ENCODE results near the gene PMVK. TPM values are rescaled to one million over a fixed set of nuclear protein-coding genes. Genes with fewer than 3 reads are reported as not detected.

Gene PMVK
- total RNA-seq, 1 experiment from 2014 or later, result 26.3 TPM

DNA sequence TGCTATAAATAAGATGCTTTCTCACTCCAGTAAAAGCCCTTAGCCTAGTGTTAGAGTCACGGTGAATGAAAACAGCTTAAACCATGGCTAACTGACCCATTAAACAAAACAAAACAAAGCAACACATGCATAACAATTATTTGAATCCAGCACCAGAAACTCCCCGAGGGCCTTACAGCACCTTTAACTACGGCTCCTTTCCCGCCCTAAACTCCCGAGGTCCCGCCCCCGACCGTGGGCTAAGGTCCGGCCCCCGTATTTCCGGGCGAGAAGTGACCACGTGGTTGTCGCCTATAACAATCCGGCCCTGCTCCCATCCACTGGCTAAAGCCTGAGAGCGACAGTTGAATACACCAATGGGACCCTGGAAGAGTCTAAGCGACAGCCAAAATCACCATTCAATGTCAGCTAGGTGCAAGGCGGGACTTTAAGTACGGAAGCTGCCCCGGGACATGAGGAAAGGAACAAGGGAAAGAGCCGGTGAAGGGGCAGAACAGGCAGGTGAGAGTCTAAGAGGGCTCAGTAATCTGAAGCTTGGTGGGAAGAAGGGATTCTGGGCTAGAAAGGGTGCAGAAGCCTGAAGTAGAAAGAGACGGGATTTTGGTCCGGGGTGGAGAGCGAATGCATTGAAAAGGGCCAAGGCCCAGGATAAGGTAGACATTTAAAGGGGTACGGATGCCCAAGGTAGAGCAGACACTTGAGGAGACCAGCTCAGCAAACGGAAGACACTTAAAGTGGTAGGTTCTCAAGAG lies 46.6 kb upstream of the PMVK start, which contains the start of gene FLAD1:
FLAD1 (plus strand) TSS at position 448 of the 752 bp plus-strand sequence. CDS start 351 bp downstream, outside the sequence.
- Mint-ChIP-seq H3K27ac (no peak within 1 kb of the TSS), H3K36me3 (ENCODE audit: insufficient read depth in 1 of 3, low read depth in 3 of 3) (peaks cover 36 to 61% (median 52%) of the 10 kb centered on the region in 3 experiments), H3K9me3 (no peaks in the 10 kb centered on the region), H3K27me3 (ENCODE audit: low read depth) (no peaks in the 10 kb centered on the region), H3K4me1 (peaks cover 5 to 8% of the 10 kb centered on the region in 2 experiments; a peak in 3 of 4 replicates), H3K4me3 (no peak within 1 kb of the TSS)
- no peaks in the 10 kb centered on the region for H3K9me3 ChIP-seq (ENCODE audit: control insufficient read depth, low read depth, low read length)
- H3K23me2 ChIP-seq (ENCODE audit: insufficient read length, low read depth, low read length, poor library complexity, severe bottlenecking), result peaks cover 8% of the 10 kb centered on the region
- peak within 1 kb of the TSS; percentile 91 for H3K27ac ChIP-seq (ENCODE audit: insufficient read length, low read depth, low read length)
- no peak within 1 kb of the TSS for H3K23ac ChIP-seq (ENCODE audit: insufficient read length, low read depth, low read length)
- peak; percentile 100 for DNase-seq
- peak within 1 kb of the TSS; percentile 86 for H3K4me2 ChIP-seq (ENCODE audit: insufficient read depth, insufficient read length, low read length)
- H2BK120ac ChIP-seq (ENCODE audit: low read depth, low read length, poor library complexity, severe bottlenecking), result no peak within 1 kb of the TSS
- H2AFZ ChIP-seq (ENCODE audit: low read length), result no peak within 1 kb of the TSS
- H3T11ph ChIP-seq (ENCODE audit: low read length), result no peak within 1 kb of the TSS
- H3K14ac ChIP-seq (ENCODE audit: insufficient read depth, low read length), result peak within 1 kb of the TSS; percentile 72
- no peak within 1 kb of the TSS for H3K4ac ChIP-seq (ENCODE audit: low read depth, low read length)
- no peaks in the 10 kb centered on the region for H4K20me1 ChIP-seq (ENCODE audit: control insufficient read depth, insufficient read depth, insufficient read length)
- H3K79me2 ChIP-seq (ENCODE audit: insufficient read depth, low read length), result peaks cover 9% of the 10 kb centered on the region; the same call in 1 of the 2 replicates
- H2BK15ac ChIP-seq (ENCODE audit: low read depth, low read length), result no peak within 1 kb of the TSS
- H3K18ac ChIP-seq (ENCODE audit: insufficient read length, low read depth, low read length), result peak within 1 kb of the TSS; percentile 63
- no peak within 1 kb of the TSS for H2AK5ac ChIP-seq (ENCODE audit: insufficient read length, low read length)
- no peaks in the 10 kb centered on the region for H3K27me3 ChIP-seq (ENCODE audit: insufficient read depth, low read length)
- H4K5ac ChIP-seq (ENCODE audit: insufficient read length, low read depth, low read length), result no peak within 1 kb of the TSS
- H4K8ac ChIP-seq (replicated peaks; ENCODE audit: insufficient read length, low read depth, low read length), result no peak within 1 kb of the TSS
- H2BK5ac ChIP-seq (ENCODE audit: insufficient read length, low read length), result no peak within 1 kb of the TSS
- H3K4me1 ChIP-seq (ENCODE audit: insufficient read depth, low read length), result no peaks in the 10 kb centered on the region
- H3K9ac ChIP-seq (ENCODE audit: extremely low read depth, insufficient read length, low read length), result peak within 1 kb of the TSS; percentile 97
- H2BK12ac ChIP-seq (ENCODE audit: insufficient read length, low read depth, low read length), result no peak within 1 kb of the TSS
- no CpG with 5 or more reads among the region's 26 CpGs for WGBS (ENCODE audit: extremely low coverage, insufficient read length, low lambda C conversion rate)
- no peak within 1 kb of the TSS for H4K91ac ChIP-seq (ENCODE audit: insufficient read length, low read depth, low read length)
- TF ChIP-seq, protein P1, sequence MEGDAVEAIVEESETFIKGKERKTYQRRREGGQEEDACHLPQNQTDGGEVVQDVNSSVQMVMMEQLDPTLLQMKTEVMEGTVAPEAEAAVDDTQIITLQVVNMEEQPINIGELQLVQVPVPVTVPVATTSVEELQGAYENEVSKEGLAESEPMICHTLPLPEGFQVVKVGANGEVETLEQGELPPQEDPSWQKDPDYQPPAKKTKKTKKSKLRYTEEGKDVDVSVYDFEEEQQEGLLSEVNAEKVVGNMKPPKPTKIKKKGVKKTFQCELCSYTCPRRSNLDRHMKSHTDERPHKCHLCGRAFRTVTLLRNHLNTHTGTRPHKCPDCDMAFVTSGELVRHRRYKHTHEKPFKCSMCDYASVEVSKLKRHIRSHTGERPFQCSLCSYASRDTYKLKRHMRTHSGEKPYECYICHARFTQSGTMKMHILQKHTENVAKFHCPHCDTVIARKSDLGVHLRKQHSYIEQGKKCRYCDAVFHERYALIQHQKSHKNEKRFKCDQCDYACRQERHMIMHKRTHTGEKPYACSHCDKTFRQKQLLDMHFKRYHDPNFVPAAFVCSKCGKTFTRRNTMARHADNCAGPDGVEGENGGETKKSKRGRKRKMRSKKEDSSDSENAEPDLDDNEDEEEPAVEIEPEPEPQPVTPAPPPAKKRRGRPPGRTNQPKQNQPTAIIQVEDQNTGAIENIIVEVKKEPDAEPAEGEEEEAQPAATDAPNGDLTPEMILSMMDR (conservative IDR thresholded peaks at IDR 0.05), result no peak
- no peak within 1 kb of the TSS for H2BK20ac ChIP-seq (ENCODE audit: low read depth, low read length, poor library complexity, severe bottlenecking)
- peaks cover 2% of the 10 kb centered on the region for H3K79me1 ChIP-seq (ENCODE audit: insufficient read depth, low read depth, low read length, poor library complexity, severe bottlenecking)
- no peak within 1 kb of the TSS for H3K56ac ChIP-seq (ENCODE audit: insufficient read length, low read depth, low read length)

Measured in H9 (cell line).